ENCODE measurements around the gene SH3PXD2A. TPM values are rescaled to one million over a fixed set of nuclear protein-coding genes. Genes with fewer than 3 reads are reported as not detected.
"Not testable (repeated sequence)": the region's sequence is repeated elsewhere in the genome, so short reads cannot be mapped to it uniquely, and the experiment has no call there.

The SH3PXD2A gene
- total RNA-seq, 5 donors from 2014 or later (not counting 1 experiment from before 2014, with no cell fraction given) = 5.8 to 11.8 (median 9.8) TPM

DNA sequence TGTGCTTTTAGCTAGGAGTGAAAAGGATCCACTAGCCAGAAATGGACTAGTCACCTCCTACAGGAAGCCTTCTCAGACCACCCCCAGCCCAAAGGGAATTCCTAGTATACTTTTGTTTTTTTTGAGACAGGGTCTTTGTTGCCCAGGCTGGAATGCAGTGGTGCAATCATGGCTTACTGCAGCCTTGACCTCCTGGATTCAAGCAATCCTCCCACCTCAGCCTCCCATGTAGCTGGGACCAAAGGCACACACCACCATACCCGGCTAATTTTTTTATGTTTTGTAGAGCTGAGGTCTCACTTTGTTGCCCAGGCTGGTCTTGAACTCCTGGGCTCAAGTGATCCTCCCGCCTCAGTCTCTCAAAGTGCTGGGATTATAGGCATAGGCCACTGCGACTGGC, 192.7 kb downstream of the SH3PXD2A start:
- H3K9me3 ChIP-seq; H3K4me3 ChIP-seq (ENCODE audit: control insufficient read depth in 1 of 2, extremely low read depth in 1 of 2, low read length in 1 of 2); POLR2A ChIA-PET; H3K27me3 Mint-ChIP-seq; H3K27ac ChIP-seq (ENCODE audit: low read length); ATAC-seq (replicated peaks in 1 of 4); H3K27me3 ChIP-seq (replicated peaks in 1 of 2; ENCODE audit: control insufficient read depth in 2 of 2, extremely low read depth in 1 of 2, insufficient read depth in 2 of 2, low read length in 1 of 2); H3K9me3 Mint-ChIP-seq; H3K36me3 Mint-ChIP-seq; DNase-seq; H3K36me3 ChIP-seq (ENCODE audit: control insufficient read depth in 2 of 2, extremely low read depth in 1 of 2, insufficient read depth in 1 of 2, low read length in 1 of 2): not testable (repeated sequence)
- CTCF ChIA-PET = interaction anchor here in 1 of 2 donors (0.6 kb wide), 1 partner anchor 18 kb away, joined by 3 read pairs; no protein-coding TSS in a partner anchor
- Mint-ChIP-seq H3K27ac (peak overlapping the region in 1 of 2 donors; percentile 76), H3K4me1 (peaks cover 20 to 31% (median 21%) of the 10 kb centered on the region in 3 donors), H3K4me3 (peak overlapping the region in 2 of 3 donors; percentile 9 to 36)
- peaks cover 0 to 34% of the 10 kb centered on the region in 2 experiments for H3K4me1 ChIP-seq (ENCODE audit: control insufficient read depth in 1 of 2, extremely low read depth in 1 of 2, insufficient read depth in 2 of 2, low read length in 2 of 2)
- WGBS (ENCODE audit: insufficient coverage) = 100% methylated on average over 2 of the region's 3 CpGs

GRCh38 chr10:103661198-103661950, 194.0 kb downstream of the SH3PXD2A start:
- H3K4me3 ChIP-seq (ENCODE audit: control insufficient read depth in 1 of 2, extremely low read depth in 1 of 2, low read length in 1 of 2) = peak overlapping the region; percentile 17 to 84
- Mint-ChIP-seq H3K4me1 (peaks cover 20 to 31% (median 21%) of the 10 kb centered on the region in 3 donors), H3K9me3 (peaks cover 0 to 5% (median 0%) of the 10 kb centered on the region in 3 donors), H3K36me3 (peaks cover 15% of the 10 kb centered on the region), H3K27ac (peak overlapping the region; percentile 52 to 80), H3K27me3 (no peaks in the 10 kb centered on the region), H3K4me3 (peak overlapping the region; percentile 88 to 90 (median 88))
- H3K9me3 ChIP-seq = no peaks in the 10 kb centered on the region
- H3K27me3 ChIP-seq (replicated peaks in 1 of 2; ENCODE audit: control insufficient read depth in 2 of 2, extremely low read depth in 1 of 2, insufficient read depth in 2 of 2, low read length in 1 of 2) = no peaks in the 10 kb centered on the region
- 70% methylated on average over 31 of the region's 48 CpGs for WGBS (ENCODE audit: insufficient coverage)
- peak; percentile 63 to 81 (median 74) for ATAC-seq (replicated peaks in 1 of 4)
- ChIA-PET POLR2A (interaction anchor here (0.6 to 1.0 kb wide), 3 partner anchors 17 to 460 kb away, joined by 3 to 5 read pairs (median 3); no protein-coding TSS in a partner anchor), CTCF (interaction anchor here in 1 of 2 donors (1.2 to 2.0 kb wide), 2 partner anchors 17 to 25 kb away, joined by 3 to 12 read pairs; no protein-coding TSS in a partner anchor)
- H3K36me3 ChIP-seq (ENCODE audit: control insufficient read depth in 2 of 2, extremely low read depth in 1 of 2, insufficient read depth in 1 of 2, low read length in 1 of 2) = peaks cover 0 to 7% of the 10 kb centered on the region in 2 donors
- peak in 34 of 35 experiments; percentile 34 to 75 (median 57) for DNase-seq
- H3K4me1 ChIP-seq (ENCODE audit: control insufficient read depth in 1 of 2, extremely low read depth in 1 of 2, insufficient read depth in 2 of 2, low read length in 2 of 2) = peaks cover 0 to 34% of the 10 kb centered on the region in 2 experiments
- H3K27ac ChIP-seq (ENCODE audit: low read length) = peak overlapping the region; percentile 87

- peak overlapping the region; percentile 88 to 90 (median 88) for H3K4me3 Mint-ChIP-seq
- WGBS (ENCODE audit: insufficient coverage) = 33% methylated on average over 39 of the region's 42 CpGs
- ChIA-PET POLR2A (interaction anchor here (0.6 to 1.0 kb wide), 4 partner anchors 29 to 1609 kb away, joined by 3 to 5 read pairs (median 3); no protein-coding TSS in a partner anchor), CTCF (interaction anchor here in 1 of 2 donors (1.2 to 2.0 kb wide), 2 partner anchors 18 to 25 kb away, joined by 3 to 12 read pairs; no protein-coding TSS in a partner anchor)
- H3K4me1 ChIP-seq (ENCODE audit: control insufficient read depth in 1 of 2, extremely low read depth in 1 of 2, insufficient read depth in 2 of 2, low read length in 2 of 2) = peaks cover 0 to 34% of the 10 kb centered on the region in 2 experiments
- H3K9me3 Mint-ChIP-seq = peaks cover 0 to 5% (median 0%) of the 10 kb centered on the region in 3 donors
- H3K9me3 ChIP-seq = no peaks in the 10 kb centered on the region
- peak overlapping the region; percentile 79 for H3K27ac ChIP-seq (ENCODE audit: low read length)
- H3K36me3 Mint-ChIP-seq = peaks cover 15% of the 10 kb centered on the region
- no peaks in the 10 kb centered on the region for H3K27me3 ChIP-seq (replicated peaks in 1 of 2; ENCODE audit: control insufficient read depth in 2 of 2, extremely low read depth in 1 of 2, insufficient read depth in 2 of 2, low read length in 1 of 2)
- peak in 5 of 35 experiments; percentile 6 to 19 (median 16) for DNase-seq
- H3K27ac Mint-ChIP-seq = peak overlapping the region; percentile 87 to 93
- no peaks in the 10 kb centered on the region for H3K27me3 Mint-ChIP-seq
- peak overlapping the region; percentile 84 to 87 for H3K4me3 ChIP-seq (ENCODE audit: control insufficient read depth in 1 of 2, extremely low read depth in 1 of 2, low read length in 1 of 2)
- H3K4me1 Mint-ChIP-seq = peaks cover 20 to 29% (median 21%) of the 10 kb centered on the region in 3 donors
- ATAC-seq (replicated peaks in 1 of 4) = peak; percentile 1 to 11 (median 6)
- H3K36me3 ChIP-seq (ENCODE audit: control insufficient read depth in 2 of 2, extremely low read depth in 1 of 2, insufficient read depth in 1 of 2, low read length in 1 of 2) = peaks cover 0 to 9% of the 10 kb centered on the region in 2 donors
Measured at GRCh38 chr10:103660364-103661197, 194.8 kb downstream of the SH3PXD2A start.

DNA sequence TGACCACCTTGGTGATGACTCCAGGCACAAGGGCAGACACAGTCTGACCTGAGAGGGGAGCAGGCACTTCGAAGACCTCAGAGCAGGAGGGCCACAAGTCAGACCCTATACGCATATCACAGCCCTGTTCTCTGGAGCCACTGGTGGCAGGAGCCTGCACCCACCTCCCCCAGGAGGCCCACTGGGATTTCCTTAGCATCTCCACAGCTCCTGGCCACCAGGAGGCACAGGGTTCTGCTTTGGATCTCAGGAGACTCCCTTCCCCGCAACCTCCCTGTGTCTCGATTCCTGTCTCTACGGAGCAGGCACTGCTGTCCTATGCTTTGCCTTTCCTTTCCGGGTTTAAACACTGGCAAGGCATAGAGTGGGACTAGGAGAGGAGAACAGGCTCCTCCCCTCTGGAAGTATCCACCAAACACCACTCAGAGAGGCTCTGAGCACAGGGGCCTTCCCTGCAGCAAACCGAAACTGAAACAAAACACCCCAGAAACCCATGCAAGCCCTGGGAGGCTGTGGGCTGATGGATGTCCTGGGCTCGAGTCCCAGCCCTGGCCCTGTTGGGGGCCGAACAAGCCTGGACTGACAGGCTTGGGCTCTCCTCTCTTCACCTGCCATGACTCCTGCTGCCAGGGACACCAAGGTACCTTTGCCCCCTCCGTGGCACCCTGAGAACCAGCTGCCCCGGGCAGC, 195.6 kb downstream of the SH3PXD2A start:
- peak in 34 of 35 experiments; percentile 26 to 74 (median 45) for DNase-seq
- H3K4me3 Mint-ChIP-seq = peak overlapping the region; percentile 88 to 90 (median 88)
- peaks cover 17 to 29% (median 20%) of the 10 kb centered on the region in 3 donors for H3K4me1 Mint-ChIP-seq
- peaks cover 15% of the 10 kb centered on the region for H3K36me3 Mint-ChIP-seq
- Histone ChIP-seq H3K27ac (ENCODE audit: low read length) (peak overlapping the region; percentile 79), H3K4me1 (ENCODE audit: control insufficient read depth in 1 of 2, extremely low read depth in 1 of 2, insufficient read depth in 2 of 2, low read length in 2 of 2) (peaks cover 0 to 34% of the 10 kb centered on the region in 2 experiments), H3K27me3 (replicated peaks in 1 of 2; ENCODE audit: control insufficient read depth in 2 of 2, extremely low read depth in 1 of 2, insufficient read depth in 2 of 2, low read length in 1 of 2) (no peaks in the 10 kb centered on the region), H3K36me3 (ENCODE audit: control insufficient read depth in 2 of 2, extremely low read depth in 1 of 2, insufficient read depth in 1 of 2, low read length in 1 of 2) (peaks cover 0 to 9% of the 10 kb centered on the region in 2 donors), H3K4me3 (ENCODE audit: control insufficient read depth in 1 of 2, extremely low read depth in 1 of 2, low read length in 1 of 2) (peak overlapping the region; percentile 84 to 87), H3K9me3 (no peaks in the 10 kb centered on the region)
- peaks cover 0 to 5% (median 0%) of the 10 kb centered on the region in 3 donors for H3K9me3 Mint-ChIP-seq
- 34% methylated on average over 9 of the region's 11 CpGs for WGBS (ENCODE audit: insufficient coverage)
- no peaks in the 10 kb centered on the region for H3K27me3 Mint-ChIP-seq
- ATAC-seq (replicated peaks in 1 of 4) = peak; percentile 77 to 81 (median 78)
- CTCF ChIA-PET = interaction anchor here in 1 of 2 donors (1.2 to 2.0 kb wide), 2 partner anchors 18 to 26 kb away, joined by 3 to 12 read pairs; no protein-coding TSS in a partner anchor
- POLR2A ChIA-PET = no interaction called here
- peak overlapping the region; percentile 87 to 93 for H3K27ac Mint-ChIP-seq

DNA sequence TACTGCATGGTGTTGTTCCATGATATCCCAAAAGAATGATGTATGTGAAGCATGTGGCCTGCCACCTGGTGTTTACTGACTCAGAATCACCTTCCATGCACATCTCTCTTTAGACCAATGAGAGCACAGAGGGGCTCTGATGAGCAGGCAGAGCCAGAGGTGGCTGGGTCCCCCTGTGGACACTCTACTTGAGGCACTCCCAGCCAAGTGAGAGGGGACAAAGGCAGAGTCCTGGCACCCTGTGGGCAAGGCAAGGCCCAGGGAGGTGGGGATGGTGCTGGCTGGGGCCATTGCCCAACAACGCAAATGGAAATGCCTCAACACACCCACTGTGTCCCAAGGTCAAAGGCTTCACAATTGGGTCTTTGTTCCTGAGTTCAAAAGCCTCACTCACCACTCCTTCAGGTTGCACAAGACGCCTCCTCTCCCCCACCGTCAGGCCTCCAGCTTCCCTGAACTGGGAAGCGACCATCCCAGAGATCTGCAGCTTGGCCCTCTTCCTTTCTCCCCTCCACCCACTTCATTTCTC, 197.3 kb downstream of the SH3PXD2A start:
- Histone ChIP-seq H3K27ac (ENCODE audit: low read length) (no peak overlapping the region), H3K36me3 (ENCODE audit: control insufficient read depth in 2 of 2, extremely low read depth in 1 of 2, insufficient read depth in 1 of 2, low read length in 1 of 2) (peaks cover 0 to 9% of the 10 kb centered on the region in 2 donors), H3K9me3 (no peaks in the 10 kb centered on the region), H3K4me3 (ENCODE audit: control insufficient read depth in 1 of 2, extremely low read depth in 1 of 2, low read length in 1 of 2) (no peak overlapping the region), H3K4me1 (ENCODE audit: control insufficient read depth in 1 of 2, extremely low read depth in 1 of 2, insufficient read depth in 2 of 2, low read length in 2 of 2) (peaks cover 0 to 34% of the 10 kb centered on the region in 2 experiments), H3K27me3 (replicated peaks in 1 of 2; ENCODE audit: control insufficient read depth in 2 of 2, extremely low read depth in 1 of 2, insufficient read depth in 2 of 2, low read length in 1 of 2) (no peaks in the 10 kb centered on the region)
- Mint-ChIP-seq H3K4me1 (peaks cover 12 to 27% (median 17%) of the 10 kb centered on the region in 3 donors), H3K9me3 (peaks cover 0 to 5% (median 0%) of the 10 kb centered on the region in 3 donors), H3K4me3 (peak overlapping the region in 2 of 3 donors; percentile 32 to 33), H3K27me3 (no peaks in the 10 kb centered on the region), H3K27ac (peak overlapping the region in 1 of 2 donors; percentile 36), H3K36me3 (peaks cover 15% of the 10 kb centered on the region)
- ChIA-PET CTCF (no interaction called here), POLR2A (interaction anchor here in 1 of 2 donors (0.5 kb wide), 1 partner anchor 9 kb away, joined by 3 read pairs; no protein-coding TSS in a partner anchor)
- 100% methylated on average over 4 of the region's 4 CpGs for WGBS (ENCODE audit: insufficient coverage)
- no peak for ATAC-seq (replicated peaks in 1 of 4)
- DNase-seq = no peak

All from T-cell (primary cell).